Smooth muscle cell (in vitro differentiated cells): ENCODE results near the gene MGP. TPM values are rescaled to one million over a fixed set of nuclear protein-coding genes. Genes with fewer than 3 reads are reported as not detected.

Source experiments
- DNase-seq: peaks from one replicate; lab custom pipeline; 2025; ENCODE audit not compliant: unreplicated experiment; lab: John Stamatoyannopoulos, UW
- H2AFZ ChIP-seq: fragments of 200-600 bp; sonication (generic); 2 replicates; pipeline ENCODE4 v1.6.0; 2016; ENCODE audit warnings: antibody characterized with exemption, low read depth, mild to moderate bottlenecking
- H3F3A ChIP-seq: fragments of 200-600 bp; sonication (generic); 2 replicates; pipeline ENCODE4 v1.6.0; 2017; ENCODE audit warnings: antibody characterized with exemption, low read depth
- H3K27ac ChIP-seq: fragments of 200-600 bp; sonication (generic); 2 replicates; pipeline ENCODE4 v1.5.1; 2016; ENCODE audit warnings: low read depth, mild to moderate bottlenecking
- H3K27me3 ChIP-seq: fragments of 200-600 bp; sonication (generic); 2 replicates; pipeline ENCODE4 v1.6.1; 2016; ENCODE audit warnings: low read depth, mild to moderate bottlenecking
- H3K36me3 ChIP-seq: fragments of 200-600 bp; sonication (generic); 2 replicates; pipeline ENCODE4 v1.5.1; 2016; ENCODE audit warnings: low read depth
- H3K4me1 ChIP-seq: fragments of 200-600 bp; sonication (generic); 2 replicates; pipeline ENCODE4 v1.5.1; 2016; ENCODE audit warnings: low read depth
- H3K4me2 ChIP-seq: fragments of 200-600 bp; sonication (generic); 2 replicates; pipeline ENCODE4 v1.6.0; 2016; ENCODE audit warnings: mild to moderate bottlenecking
- H3K4me3 ChIP-seq: fragments of 200-600 bp; sonication (generic); 2 replicates; pipeline ENCODE4 v1.5.1; 2016; ENCODE audit warnings: mild to moderate bottlenecking
- H3K79me2 ChIP-seq: fragments of 200-600 bp; sonication (generic); 2 replicates; pipeline ENCODE4 v1.6.0; 2016; ENCODE audit warnings: low read depth, mild to moderate bottlenecking
- H3K9ac ChIP-seq: fragments of 200-600 bp; sonication (generic); 2 replicates; pipeline ENCODE4 v1.6.0; 2016; ENCODE audit warnings: low read depth
- H3K9me3 ChIP-seq: fragments of 200-600 bp; sonication (generic); replicated peaks from 2 replicates; pipeline ENCODE4 v1.5.1; 2016; ENCODE audit warnings: low read depth
- H4K20me1 ChIP-seq: fragments of 200-600 bp; sonication (generic); 2 replicates; pipeline ENCODE4 v1.6.0; 2016; ENCODE audit warnings: low read depth
- WGBS: methylation state at CpG from one replicate; pipeline ENCODE4 v1.1.7; 2016; ENCODE audit warnings: low lambda C conversion rate; 5-methylcytosine and 5-hydroxymethylcytosine counted together
- polyA plus RNA-seq: library from polyadenylated mRNA; unstranded; fragments of >200 nt; fragmentation: Nextera tagmentation; extraction: Ambion mirVana; gene quantifications from 2 replicates; pipeline ENCODE4 v1.2.1, GENCODE V29; 2016
- total RNA-seq: library from RNA; depleted of rRNA; stranded (reverse); fragments of >200 nt; gene quantifications from 2 replicates; pipeline ENCODE4 v1.2.3, GENCODE V29; 2014
- TF ChIP-seq, protein P1 (sequence below): fragments of 200-600 bp; sonication (generic); IDR thresholded peaks from 2 replicates; pipeline ENCODE4 v1.5.1; 2017; ENCODE audit warnings: borderline replicate concordance, mild to moderate bottlenecking, antibody characterized with exemption; ENCODE audit not compliant: insufficient read depth, poor library complexity, severe bottlenecking

Gene MGP
- total and polyA plus RNA-seq, 2 experiments from 2014 or later = 173 to 815 TPM

DNA sequence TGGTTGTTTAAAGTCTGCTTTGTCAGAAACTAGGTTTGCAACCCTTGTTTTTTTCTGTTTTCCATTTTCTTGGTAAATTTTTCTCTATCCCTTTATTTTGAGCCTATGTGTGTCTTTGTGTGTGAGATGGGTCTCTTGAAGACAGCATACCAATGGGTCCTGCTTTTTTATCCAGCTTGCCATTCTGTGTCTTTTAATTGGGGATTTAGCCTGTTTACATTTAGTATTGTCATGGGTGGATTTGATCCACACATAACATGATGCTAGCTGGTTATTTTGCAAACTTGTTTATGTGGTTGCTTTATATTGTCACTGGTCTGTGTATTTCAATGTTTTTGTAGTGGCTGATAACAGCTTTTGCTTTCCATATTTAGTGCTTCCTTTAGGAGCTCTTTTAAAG is 25.2 kb downstream of the MGP start:
- Histone ChIP-seq H3F3A (no peaks in the 10 kb centered on the region), H3K4me3 (no peak overlapping the region), H2AFZ (no peak overlapping the region), H3K9ac (no peak overlapping the region), H4K20me1 (no peaks in the 10 kb centered on the region), H3K79me2 (no peaks in the 10 kb centered on the region), H3K27ac (no peak overlapping the region), H3K36me3 (peaks cover 7% of the 10 kb centered on the region), H3K4me1 (no peaks in the 10 kb centered on the region), H3K9me3 (no peaks in the 10 kb centered on the region), H3K4me2 (no peak overlapping the region), H3K27me3 (no peaks in the 10 kb centered on the region)
- no peak for DNase-seq
- TF ChIP-seq, protein P1, sequence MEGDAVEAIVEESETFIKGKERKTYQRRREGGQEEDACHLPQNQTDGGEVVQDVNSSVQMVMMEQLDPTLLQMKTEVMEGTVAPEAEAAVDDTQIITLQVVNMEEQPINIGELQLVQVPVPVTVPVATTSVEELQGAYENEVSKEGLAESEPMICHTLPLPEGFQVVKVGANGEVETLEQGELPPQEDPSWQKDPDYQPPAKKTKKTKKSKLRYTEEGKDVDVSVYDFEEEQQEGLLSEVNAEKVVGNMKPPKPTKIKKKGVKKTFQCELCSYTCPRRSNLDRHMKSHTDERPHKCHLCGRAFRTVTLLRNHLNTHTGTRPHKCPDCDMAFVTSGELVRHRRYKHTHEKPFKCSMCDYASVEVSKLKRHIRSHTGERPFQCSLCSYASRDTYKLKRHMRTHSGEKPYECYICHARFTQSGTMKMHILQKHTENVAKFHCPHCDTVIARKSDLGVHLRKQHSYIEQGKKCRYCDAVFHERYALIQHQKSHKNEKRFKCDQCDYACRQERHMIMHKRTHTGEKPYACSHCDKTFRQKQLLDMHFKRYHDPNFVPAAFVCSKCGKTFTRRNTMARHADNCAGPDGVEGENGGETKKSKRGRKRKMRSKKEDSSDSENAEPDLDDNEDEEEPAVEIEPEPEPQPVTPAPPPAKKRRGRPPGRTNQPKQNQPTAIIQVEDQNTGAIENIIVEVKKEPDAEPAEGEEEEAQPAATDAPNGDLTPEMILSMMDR = no peak

DNA sequence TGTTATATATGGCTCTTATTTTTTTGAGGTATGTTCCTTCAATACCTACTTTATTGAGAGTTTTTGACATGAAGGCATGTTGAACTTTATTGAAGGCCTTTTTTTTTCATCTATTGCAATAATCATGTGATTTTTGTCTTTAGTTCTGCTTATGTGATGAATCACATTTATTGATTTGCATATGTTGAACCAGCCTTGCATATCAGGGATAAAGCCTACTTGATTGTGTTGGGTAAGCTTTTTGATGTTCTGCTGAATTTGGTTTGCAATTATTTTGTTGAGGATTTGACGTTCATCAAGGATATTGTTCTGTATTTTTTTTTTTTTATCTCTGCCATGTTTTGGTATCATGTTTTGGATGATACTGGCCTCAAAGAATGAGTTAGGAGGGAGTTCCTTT is 27.1 kb downstream of the MGP start:
- 89% methylated on average over 1 of the region's 1 CpG for WGBS
- TF ChIP-seq, protein P1 = no peak
- H3K36me3 ChIP-seq = peaks cover 7% of the 10 kb centered on the region

DNA sequence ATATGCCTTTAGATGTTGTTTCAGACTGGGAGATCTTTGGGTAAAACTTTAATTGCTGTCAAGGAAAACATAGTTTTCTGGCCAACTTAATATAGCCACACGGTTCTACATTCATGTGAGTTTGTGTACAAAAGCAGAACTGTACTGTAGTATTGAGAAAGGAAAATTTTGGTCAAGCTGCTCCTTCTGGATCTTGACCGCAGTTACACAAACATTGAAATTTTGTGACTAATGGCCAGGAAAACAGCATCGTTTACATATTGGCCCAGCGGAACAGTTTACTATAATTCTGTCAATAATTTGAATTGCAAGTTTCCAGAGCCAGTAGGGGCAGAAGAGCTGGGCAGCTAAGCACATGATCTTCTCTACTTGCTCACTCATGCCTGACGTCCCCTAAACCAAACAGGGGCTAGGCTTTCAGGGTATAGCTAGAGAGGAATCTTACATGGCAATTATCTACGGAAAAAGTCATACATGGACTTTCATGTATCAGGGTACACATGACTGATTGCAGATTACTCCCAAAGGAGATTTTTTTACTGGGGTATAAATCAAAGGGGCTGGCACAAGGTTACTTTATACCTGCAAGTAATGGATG is 31.0 kb downstream of the MGP start:
- H3K4me1 ChIP-seq = peaks cover 11% of the 10 kb centered on the region
- H4K20me1 ChIP-seq = no peaks in the 10 kb centered on the region
- H3K27me3 ChIP-seq = no peaks in the 10 kb centered on the region
- peaks cover 7% of the 10 kb centered on the region for H3K36me3 ChIP-seq
- peak overlapping the region; percentile 73 for H3K27ac ChIP-seq
- H3F3A ChIP-seq = peaks cover 9% of the 10 kb centered on the region
- peak overlapping the region; percentile 68 for H3K4me2 ChIP-seq
- H3K4me3 ChIP-seq = peak overlapping the region; percentile 16
- DNase-seq = no peak
- H3K9me3 ChIP-seq = no peaks in the 10 kb centered on the region
- WGBS = 29% methylated on average over 6 of the region's 6 CpGs
- TF ChIP-seq, protein P1 = no peak
- no peak overlapping the region for H3K9ac ChIP-seq
- no peaks in the 10 kb centered on the region for H3K79me2 ChIP-seq
- H2AFZ ChIP-seq = peak overlapping the region; percentile 58

More for the DNA sequence above, 27.1 kb downstream of the MGP start:
- peaks cover 6% of the 10 kb centered on the region for H3F3A ChIP-seq
- H3K4me1 ChIP-seq = peaks cover 10% of the 10 kb centered on the region
- H3K9ac ChIP-seq = no peak overlapping the region
- H3K4me3 ChIP-seq = no peak overlapping the region
- no peak overlapping the region for H3K27ac ChIP-seq
- H3K9me3 ChIP-seq = no peaks in the 10 kb centered on the region
- no peak overlapping the region for H2AFZ ChIP-seq
- H3K27me3 ChIP-seq = no peaks in the 10 kb centered on the region
- DNase-seq = no peak
- H4K20me1 ChIP-seq = no peaks in the 10 kb centered on the region
- no peak overlapping the region for H3K4me2 ChIP-seq
- no peaks in the 10 kb centered on the region for H3K79me2 ChIP-seq

DNA sequence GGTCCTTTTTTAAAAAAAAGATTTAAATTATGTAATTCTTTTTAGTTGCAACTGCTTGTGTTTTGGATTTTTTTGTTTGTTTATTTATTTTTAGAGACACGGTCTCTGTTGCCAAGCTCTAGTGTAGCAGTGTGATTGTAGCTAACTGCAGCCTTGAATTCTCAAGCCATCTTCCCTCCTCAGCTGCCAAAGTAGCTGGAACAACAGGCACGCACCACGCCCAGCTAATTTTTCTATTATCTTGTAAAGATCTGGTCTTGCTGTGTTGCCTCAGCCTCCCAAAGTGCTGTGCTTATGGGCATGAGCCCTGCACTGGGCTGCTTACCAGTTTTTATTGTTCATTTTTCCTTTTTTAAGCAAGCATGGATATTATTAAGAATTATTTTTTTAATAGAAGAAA is 31.7 kb downstream of the MGP start:
- Histone ChIP-seq H3F3A (peaks cover 9% of the 10 kb centered on the region), H3K27ac (peak overlapping the region; percentile 73), H3K4me1 (peaks cover 16% of the 10 kb centered on the region), H3K79me2 (no peaks in the 10 kb centered on the region), H3K4me3 (peak overlapping the region; percentile 16), H3K9ac (no peak overlapping the region), H3K9me3 (no peaks in the 10 kb centered on the region), H3K36me3 (no peaks in the 10 kb centered on the region), H4K20me1 (no peaks in the 10 kb centered on the region), H2AFZ (peak overlapping the region; percentile 62), H3K27me3 (no peaks in the 10 kb centered on the region), H3K4me2 (peak overlapping the region; percentile 68)
- DNase-seq = no peak
- TF ChIP-seq, protein P1 = no peak
- WGBS = 22% methylated on average over 3 of the region's 3 CpGs
